Right lobe of liver (tissue), 6 donors: ENCODE measurements around the gene TIMP2. TPM values are rescaled to one million over a fixed set of nuclear protein-coding genes. Genes with fewer than 3 reads are reported as not detected.
"Not testable (repeated sequence)": the region's sequence is repeated elsewhere in the genome, so short reads cannot be mapped to it uniquely, and the experiment has no call there.

Experiments used
- ATAC-seq, 4 donors: fragments of 200-7000 bp; cut with Tn5 transposase; one replicate each; pipeline ENCODE4 v1.9.1; 2020; ENCODE audit warnings: mild to moderate bottlenecking in 4 of 4, moderate library complexity in 4 of 4
- DNase-seq, 3 donors: peaks; one replicate each; pipeline ENCODE4 v3.0.0-alpha.2; 2020
- H3K27ac ChIP-seq, 3 donors: fragments of 200-600 bp; one replicate each; pipeline ENCODE4 v1.8.0; 2022
- H3K27me3 ChIP-seq, 2 donors: fragments of 200-600 bp; one replicate each; pipeline ENCODE4 v1.8.0; 2022
- H3K36me3 ChIP-seq, 4 donors: fragments of 200-600 bp; sonication (generic) in 1 of 4; one replicate each; pipeline versions ENCODE4 v1.5.1 to v1.8.0; 2017 to 2022; ENCODE audit warnings: control low read depth in 1 of 4
- H3K4me1 ChIP-seq, 4 donors: fragments of 200-600 bp; sonication (generic) in 1 of 4; one replicate each; pipeline versions ENCODE4 v1.5.1 to v1.8.0; 2017 to 2022; ENCODE audit warnings: control low read depth in 1 of 4
- H3K4me3 ChIP-seq, 3 donors: fragments of 200-600 bp; one replicate each; pipeline ENCODE4 v1.8.0; 2022
- H3K9me3 ChIP-seq, 4 donors: fragments of 200-600 bp; sonication (generic) in 1 of 4; one replicate each; pipeline versions ENCODE4 v1.5.1 to v1.8.0; 2017 to 2022; ENCODE audit warnings: control low read depth in 1 of 4
- POLR2A ChIP-seq: fragments of 450-650 bp; IDR thresholded peaks from one replicate; pipeline ENCODE4 v1.6.1; 2017; ENCODE audit warnings: antibody characterized with exemption, mild to moderate bottlenecking
- WGBS: methylation state at CpG from one replicate; pipeline ENCODE4 v1.1.6; 2018; ENCODE audit warnings: low coverage, low lambda C conversion rate; ENCODE audit not compliant: insufficient coverage; ENCODE audit errors: missing lambda C conversion rate; 5-methylcytosine and 5-hydroxymethylcytosine counted together
- intact Hi-C, 2 donors: fragments of 100-400 bp; cut with DNase I; formaldehyde crosslinking; loops; one replicate each; pipeline versions ENCODE4 v1.11.2 to v1.14.1; 2022
- total RNA-seq, 6 experiments: library from RNA; depleted of rRNA in 2 of 6; stranded (reverse); fragments of >200 nt in 2 of 6; fragmentation: NEBNext Ultra II Directional in 3 of 6; extraction: Animal tissue kit (Norgen Biotek cat#: 25700) in 3 of 6; gene quantifications; one replicate each; pipeline versions ENCODE4 v1.1.0 to v1.2.4, GENCODE V29; 2016 to 2023
- TF ChIP-seq, protein P1 (sequence below), 4 donors: fragments of 200-600 bp in 3 of 4; fragments of 450-650 bp in 1 of 4; IDR thresholded peaks; one replicate each; pipeline versions ENCODE4 v1.5.1 to v1.8.0; 2016 to 2022; ENCODE audit warnings: antibody characterized with exemption in 4 of 4, mild to moderate bottlenecking in 2 of 4
- donor health status: DM: no; HTN: yes; CAD: no.
- donor health status: DM: no; HTN: no; CAD: no.
- donor health status: DM: no; HTN: no; CAD: no.
- donor health status: DM: no; HTN: yes; CAD: no.
- donor health status: DM: no; HTN: yes; CAD: no.

TIMP2 gene
- total RNA-seq, 6 experiments from 2014 or later = 18.9 to 36.1 (median 26.7) TPM

GRCh38 chr17:78966910-78967600 lies 41.9 kb upstream of the TIMP2 start:
- Histone ChIP-seq H3K4me3 (no peak overlapping the region), H3K27me3 (no peaks in the 10 kb centered on the region), H3K9me3 (no peaks in the 10 kb centered on the region), H3K36me3 (no peaks in the 10 kb centered on the region), H3K4me1 (peaks cover 0 to 10% (median 0%) of the 10 kb centered on the region in 4 donors), H3K27ac (no peak overlapping the region)
- TF ChIP-seq, protein P1, sequence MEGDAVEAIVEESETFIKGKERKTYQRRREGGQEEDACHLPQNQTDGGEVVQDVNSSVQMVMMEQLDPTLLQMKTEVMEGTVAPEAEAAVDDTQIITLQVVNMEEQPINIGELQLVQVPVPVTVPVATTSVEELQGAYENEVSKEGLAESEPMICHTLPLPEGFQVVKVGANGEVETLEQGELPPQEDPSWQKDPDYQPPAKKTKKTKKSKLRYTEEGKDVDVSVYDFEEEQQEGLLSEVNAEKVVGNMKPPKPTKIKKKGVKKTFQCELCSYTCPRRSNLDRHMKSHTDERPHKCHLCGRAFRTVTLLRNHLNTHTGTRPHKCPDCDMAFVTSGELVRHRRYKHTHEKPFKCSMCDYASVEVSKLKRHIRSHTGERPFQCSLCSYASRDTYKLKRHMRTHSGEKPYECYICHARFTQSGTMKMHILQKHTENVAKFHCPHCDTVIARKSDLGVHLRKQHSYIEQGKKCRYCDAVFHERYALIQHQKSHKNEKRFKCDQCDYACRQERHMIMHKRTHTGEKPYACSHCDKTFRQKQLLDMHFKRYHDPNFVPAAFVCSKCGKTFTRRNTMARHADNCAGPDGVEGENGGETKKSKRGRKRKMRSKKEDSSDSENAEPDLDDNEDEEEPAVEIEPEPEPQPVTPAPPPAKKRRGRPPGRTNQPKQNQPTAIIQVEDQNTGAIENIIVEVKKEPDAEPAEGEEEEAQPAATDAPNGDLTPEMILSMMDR (IDR thresholded peaks at IDR 0.05) = no peak
- TF ChIP-seq POLR2A = no peak
- 77% methylated on average over 7 of the region's 23 CpGs for WGBS
- intact Hi-C loops = no loop called here
- DNase-seq = no peak
- no peak for ATAC-seq

GRCh38 chr17:78966123-78966813 lies 41.1 kb upstream of the TIMP2 start:
- no peaks in the 10 kb centered on the region for H3K27me3 ChIP-seq
- WGBS = 84% methylated on average over 8 of the region's 26 CpGs
- peaks cover 0 to 10% (median 0%) of the 10 kb centered on the region in 4 donors for H3K4me1 ChIP-seq
- no peaks in the 10 kb centered on the region for H3K9me3 ChIP-seq
- DNase-seq (no peak), ATAC-seq (no peak)
- no peak overlapping the region for H3K27ac ChIP-seq
- H3K36me3 ChIP-seq = no peaks in the 10 kb centered on the region
- TF ChIP-seq, protein P1 (IDR thresholded peaks at IDR 0.05) = no peak
- TF ChIP-seq POLR2A = no peak
- intact Hi-C loops = no loop called here
- H3K4me3 ChIP-seq = no peak overlapping the region

GRCh38 chr17:78965491-78965924 lies 40.3 kb upstream of the TIMP2 start:
- H3K27me3 ChIP-seq = no peaks in the 10 kb centered on the region
- no peaks in the 10 kb centered on the region for H3K36me3 ChIP-seq
- intact Hi-C loops = no loop called here
- H3K4me1 ChIP-seq = peaks cover 0 to 5% (median 0%) of the 10 kb centered on the region in 4 donors
- DNase-seq = no peak
- H3K9me3 ChIP-seq = no peaks in the 10 kb centered on the region
- no peak overlapping the region for H3K4me3 ChIP-seq
- ATAC-seq = no peak
- no peak for TF ChIP-seq POLR2A
- WGBS = 80% methylated on average over 1 of the region's 8 CpGs
- H3K27ac ChIP-seq = no peak overlapping the region

GRCh38 chr17:78963378-78963777 lies 38.2 kb upstream of the TIMP2 start:
- no peaks in the 10 kb centered on the region for H3K36me3 ChIP-seq
- H3K4me1 ChIP-seq = peaks cover 0 to 5% (median 0%) of the 10 kb centered on the region in 4 donors
- no peaks in the 10 kb centered on the region for H3K27me3 ChIP-seq
- 89% methylated on average over 5 of the region's 6 CpGs for WGBS
- H3K9me3 ChIP-seq = no peaks in the 10 kb centered on the region
- no peak for DNase-seq
- TF ChIP-seq, protein P1 (IDR thresholded peaks at IDR 0.05) = no peak
- no peak for TF ChIP-seq POLR2A
- intact Hi-C loops = no loop called here
- ATAC-seq = no peak
- no peak overlapping the region for H3K27ac ChIP-seq
- H3K4me3 ChIP-seq = no peak overlapping the region

DNA sequence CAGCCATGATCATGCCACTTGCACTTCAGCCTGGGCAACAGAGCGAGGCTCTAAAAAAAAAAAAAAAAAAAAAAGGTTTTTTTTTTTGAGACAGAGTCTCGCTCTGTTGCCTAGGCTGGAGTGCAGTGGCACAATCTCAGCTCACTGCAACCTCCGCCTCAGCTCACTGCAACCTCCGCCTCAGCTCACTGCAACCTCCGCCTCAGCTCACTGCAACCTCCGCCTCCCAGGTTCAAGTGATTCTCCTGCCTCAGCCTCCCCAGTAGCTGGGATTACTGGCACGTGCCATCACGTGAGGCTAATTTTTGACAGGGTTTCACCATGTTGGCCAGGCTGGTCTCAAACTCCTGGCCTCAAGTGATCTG lies 37.8 kb upstream of the TIMP2 start:
- H3K27me3 ChIP-seq, H3K9me3 ChIP-seq, H3K4me1 ChIP-seq, intact Hi-C loops, ATAC-seq, H3K36me3 ChIP-seq, DNase-seq, H3K4me3 ChIP-seq, H3K27ac ChIP-seq: not testable (repeated sequence)
- 95% methylated on average over 4 of the region's 8 CpGs for WGBS
